Astrocyte (in vitro differentiated cells and primary cell): ENCODE measurements around the gene ZZZ3. TPM values are rescaled to one million over a fixed set of nuclear protein-coding genes. Genes with fewer than 3 reads are reported as not detected.

Source experiments
- DNase-seq: peaks from one replicate; pipeline ENCODE4 v3.0.0-alpha.2; 2010; ENCODE audit warnings: low read depth
- FAIRE-seq: peaks from 2 replicates; lab custom pipeline; 2011; peaks lifted over from hg19 to GRCh38; lab: Jason Lieb, UNC
- H2AFZ ChIP-seq: 2 replicates; pipeline ENCODE4 v1.6.0; 2012; ENCODE audit warnings: low read depth, low read length, inconsistent platforms
- H3K27ac ChIP-seq: 2 replicates; pipeline ENCODE4 v1.5.1; 2011; ENCODE audit warnings: low read depth, low read length, inconsistent platforms
- H3K27me3 ChIP-seq: 2 replicates; pipeline ENCODE4 v1.6.0; 2011; ENCODE audit warnings: low read length, inconsistent platforms; ENCODE audit not compliant: insufficient read depth
- H3K36me3 ChIP-seq: 2 replicates; pipeline ENCODE4 v1.5.1; 2011; ENCODE audit warnings: low read length, inconsistent platforms; ENCODE audit not compliant: insufficient read depth
- H3K4me1 ChIP-seq: 2 replicates; pipeline ENCODE4 v1.5.1; 2011; ENCODE audit warnings: low read length, inconsistent platforms; ENCODE audit not compliant: insufficient read depth
- H3K4me2 ChIP-seq: 2 replicates; pipeline ENCODE4 v1.6.0; 2012; ENCODE audit warnings: low read length, inconsistent platforms
- H3K4me3 ChIP-seq: 2 replicates; pipeline ENCODE4 v1.5.1; 2011; ENCODE audit warnings: low read depth, mild to moderate bottlenecking, low read length, inconsistent platforms; ENCODE audit not compliant: insufficient read depth
- H3K79me2 ChIP-seq: 2 replicates; pipeline ENCODE4 v1.6.0; 2012; ENCODE audit warnings: mild to moderate bottlenecking, low read length, inconsistent platforms; ENCODE audit not compliant: insufficient read depth
- H3K9ac ChIP-seq: 2 replicates; pipeline ENCODE4 v1.6.0; 2012; ENCODE audit warnings: mild to moderate bottlenecking, low read length, inconsistent platforms
- H3K9me3 ChIP-seq: 2 replicates; pipeline ENCODE4 v1.5.1; 2012; ENCODE audit warnings: low read depth, mild to moderate bottlenecking, low read length, inconsistent platforms; ENCODE audit not compliant: insufficient read depth
- H4K20me1 ChIP-seq: 2 replicates; pipeline ENCODE4 v1.6.0; 2012; ENCODE audit warnings: low read length, inconsistent platforms; ENCODE audit not compliant: insufficient read depth
- H3K27ac Mint-ChIP-seq: one replicate; pipeline ENCODE4 v1.8.0; 2021; ENCODE audit warnings: mild to moderate bottlenecking, mixed read lengths; ENCODE audit not compliant: unreplicated experiment
- H3K27me3 Mint-ChIP-seq: one replicate; pipeline ENCODE4 v1.8.0; 2021; ENCODE audit warnings: low read depth, mixed read lengths; ENCODE audit not compliant: unreplicated experiment
- H3K36me3 Mint-ChIP-seq: one replicate; pipeline ENCODE4 v1.8.0; 2021; ENCODE audit warnings: low read depth, mixed read lengths; ENCODE audit not compliant: unreplicated experiment
- H3K4me1 Mint-ChIP-seq: one replicate; pipeline ENCODE4 v1.8.0; 2021; ENCODE audit warnings: low read depth, mixed read lengths; ENCODE audit not compliant: unreplicated experiment
- H3K4me3 Mint-ChIP-seq: one replicate; pipeline ENCODE4 v1.8.0; 2021; ENCODE audit warnings: mild to moderate bottlenecking, moderate library complexity, mixed read lengths; ENCODE audit not compliant: unreplicated experiment
- H3K9me3 Mint-ChIP-seq: one replicate; pipeline ENCODE4 v1.8.0; 2021; ENCODE audit warnings: mild to moderate bottlenecking, mixed read lengths; ENCODE audit not compliant: unreplicated experiment
- CTCF ChIP-seq: IDR thresholded peaks from 2 replicates; pipeline ENCODE4 v1.5.1; 2011; ENCODE audit warnings: low read depth, mild to moderate bottlenecking, inconsistent platforms, low read length, moderate library complexity; ENCODE audit not compliant: insufficient read depth
- EZH2 ChIP-seq: IDR thresholded peaks from 2 replicates; pipeline ENCODE4 v1.6.1; 2012; ENCODE audit warnings: mild to moderate bottlenecking, low read length, inconsistent platforms; ENCODE audit not compliant: insufficient read depth
- total RNA-seq: library from RNA; stranded (reverse); gene quantifications from 2 replicates; pipeline ENCODE4 v1.2.1, GENCODE V29; 2021

The ZZZ3 gene
- total RNA-seq, 1 donor from 2014 or later: 48.4 TPM

- Histone ChIP-seq H3K4me3 (no peak overlapping the region), H3K79me2 (peaks cover 98% of the 10 kb centered on the region), H3K36me3 (no peaks in the 10 kb centered on the region), H3K9me3 (no peaks in the 10 kb centered on the region), H3K27ac (no peak overlapping the region), H3K4me1 (no peaks in the 10 kb centered on the region), H2AFZ (no peak overlapping the region), H4K20me1 (peaks cover 75% of the 10 kb centered on the region), H3K9ac (no peak overlapping the region), H3K4me2 (no peak overlapping the region), H3K27me3 (no peaks in the 10 kb centered on the region)
- TF ChIP-seq CTCF (no peak), EZH2 (no peak)
- Mint-ChIP-seq H3K9me3 (peaks cover 2% of the 10 kb centered on the region), H3K4me1 (peaks cover 5% of the 10 kb centered on the region), H3K4me3 (no peak overlapping the region), H3K27ac (no peak overlapping the region), H3K27me3 (no peaks in the 10 kb centered on the region), H3K36me3 (peaks cover 2% of the 10 kb centered on the region)
- no peak for FAIRE-seq
- no peak for DNase-seq
Observed at GRCh38 chr1:77658271-77658670, 24.2 kb downstream of the ZZZ3 start.

- Histone ChIP-seq H3K36me3 (peaks cover 2% of the 10 kb centered on the region), H3K4me1 (no peaks in the 10 kb centered on the region), H3K27me3 (no peaks in the 10 kb centered on the region), H3K27ac (no peak overlapping the region), H3K9ac (no peak overlapping the region), H2AFZ (no peak overlapping the region), H3K79me2 (peaks cover 98% of the 10 kb centered on the region), H4K20me1 (peaks cover 68% of the 10 kb centered on the region), H3K4me3 (no peak overlapping the region), H3K9me3 (no peaks in the 10 kb centered on the region), H3K4me2 (no peak overlapping the region)
- no peak for TF ChIP-seq CTCF
- TF ChIP-seq EZH2: no peak
- Mint-ChIP-seq H3K4me1 (peaks cover 10% of the 10 kb centered on the region), H3K27ac (no peak overlapping the region), H3K9me3 (peaks cover under 1% of the 10 kb centered on the region), H3K36me3 (peaks cover 8% of the 10 kb centered on the region), H3K4me3 (no peak overlapping the region), H3K27me3 (no peaks in the 10 kb centered on the region)
- DNase-seq (peak; percentile 6), FAIRE-seq (no peak)
Observed at GRCh38 chr1:77655431-77655974, 27.0 kb downstream of the ZZZ3 start.

- FAIRE-seq (no peak), DNase-seq (no peak)
- peaks cover 2% of the 10 kb centered on the region for H3K9me3 Mint-ChIP-seq
- Histone ChIP-seq H3K4me2 (no peak overlapping the region), H3K79me2 (peaks cover 98% of the 10 kb centered on the region), H3K4me1 (no peaks in the 10 kb centered on the region), H3K4me3 (no peak overlapping the region), H3K9ac (no peak overlapping the region), H2AFZ (no peak overlapping the region), H3K36me3 (peaks cover 2% of the 10 kb centered on the region), H3K27ac (no peak overlapping the region), H3K9me3 (no peaks in the 10 kb centered on the region), H3K27me3 (no peaks in the 10 kb centered on the region), H4K20me1 (peaks cover 67% of the 10 kb centered on the region)
- H3K4me1 Mint-ChIP-seq: peaks cover 10% of the 10 kb centered on the region
- TF ChIP-seq EZH2: no peak
- no peak for TF ChIP-seq CTCF
- no peaks in the 10 kb centered on the region for H3K27me3 Mint-ChIP-seq
- H3K4me3 Mint-ChIP-seq: no peak overlapping the region
- H3K27ac Mint-ChIP-seq: no peak overlapping the region
- H3K36me3 Mint-ChIP-seq: peaks cover 14% of the 10 kb centered on the region
Observed at GRCh38 chr1:77652970-77653516, 29.4 kb downstream of the ZZZ3 start.
